H1 (cell line): Measurements from ENCODE around the gene TNC.

ENCODE experiments used
- CTCF ChIP-seq, 3 experiments: IDR thresholded peaks; 1 replicate in 2 of 3; 2 replicates in 1 of 3; pipeline versions ENCODE4 v1.5.1 to v1.6.1; 2011; ENCODE audit warnings: low read length in 3 of 3, mild to moderate bottlenecking in 3 of 3, inconsistent platforms in 2 of 3, low read depth in 1 of 3, moderate library complexity in 1 of 3; ENCODE audit not compliant: insufficient read depth in 1 of 3; ENCODE audit errors: control extremely low read depth in 1 of 3
- EP300 ChIP-seq, 2 experiments: IDR thresholded peaks; 1 replicate in 1 of 2; 2 replicates in 1 of 2; pipeline ENCODE4 v1.6.1; 2011 to 2012; ENCODE audit warnings: low read depth in 2 of 2, low read length in 2 of 2, mild to moderate bottlenecking in 2 of 2, borderline replicate concordance in 1 of 2, inconsistent platforms in 1 of 2, moderate library complexity in 1 of 2
- EZH2 ChIP-seq: fragments of 200-600 bp; sonication (generic); IDR thresholded peaks from 2 replicates; pipeline ENCODE4 v1.7.1; 2012; ENCODE audit warnings: low read depth, mild to moderate bottlenecking, moderate library complexity, low read length, inconsistent platforms; ENCODE audit not compliant: severe bottlenecking
- POLR2A ChIP-seq, 2 experiments: IDR thresholded peaks; 1 replicate in 1 of 2; 2 replicates in 1 of 2; pipeline ENCODE4 v1.6.1; 2011; ENCODE audit warnings: low read depth in 2 of 2, low read length in 2 of 2, mild to moderate bottlenecking in 2 of 2; ENCODE audit errors: control extremely low read depth in 1 of 2
- TAF1 ChIP-seq: IDR thresholded peaks from 2 replicates; pipeline ENCODE4 v1.6.1; 2011; ENCODE audit warnings: mild to moderate bottlenecking, low read depth, low read length

GRCh38 chr9:115088860-115089259 is 29.1 kb downstream of the TNC start:
- TF ChIP-seq EP300 (IDR thresholded peaks at IDR 0.05; ENCODE audit: borderline replicate concordance in 1 of 2, low read depth in 2 of 2, low read length in 2 of 2) (no peak), CTCF (IDR thresholded peaks at IDR 0.05; ENCODE audit: control extremely low read depth in 1 of 3, insufficient read depth in 1 of 3, low read depth in 1 of 3, low read length in 3 of 3) (no peak), TAF1 (no peak), EZH2 (no peak), POLR2A (IDR thresholded peaks at IDR 0.05; ENCODE audit: control extremely low read depth in 1 of 2, low read depth in 2 of 2, low read length in 2 of 2) (no peak)
